HepG2 (cell line): Measurements from ENCODE around the gene CALY. TPM values are rescaled to one million over a fixed set of nuclear protein-coding genes. Genes with fewer than 3 reads are reported as not detected.

Experiments
- BRCA1 ChIP-seq: sonication (generic); formaldehyde crosslinking; IDR thresholded peaks from 2 replicates; pipeline ENCODE4 v1.4.0; 2020; ENCODE audit warnings: missing genetic modification reagents
- CREB1 ChIP-seq, 2 experiments: fragments of 450-650 bp in 1 of 2; IDR thresholded peaks; 2 replicates each; pipeline ENCODE4 v1.6.1; 2016 to 2017; ENCODE audit warnings: control low read depth in 1 of 2, mild to moderate bottlenecking in 1 of 2, missing compliant biosample characterization in 1 of 2, missing genetic modification characterization in 1 of 2
- GABPB1 ChIP-seq: IDR thresholded peaks from 2 replicates; pipeline ENCODE4 v1.6.1; 2016; ENCODE audit warnings: mild to moderate bottlenecking, missing genetic modification reagents, moderate library complexity, missing compliant biosample characterization
- GATAD1 ChIP-seq: IDR thresholded peaks from 2 replicates; pipeline ENCODE4 v1.6.1; 2016; ENCODE audit warnings: missing genetic modification reagents, missing compliant biosample characterization
- HNRNPUL1 ChIP-seq: fragments of 200-400 bp; formaldehyde crosslinking; IDR thresholded peaks from 2 replicates; pipeline ENCODE4 v1.6.1; 2017; ENCODE audit warnings: low read depth, mild to moderate bottlenecking, low read length, moderate library complexity
- IRF9 ChIP-seq: sonication (generic); formaldehyde crosslinking; IDR thresholded peaks from 2 replicates; pipeline ENCODE4 v1.8.0; 2022; ENCODE audit warnings: missing genetic modification reagents, mild to moderate bottlenecking, borderline replicate concordance
- JUNB ChIP-seq: sonication (generic); formaldehyde crosslinking; IDR thresholded peaks from 2 replicates; pipeline ENCODE4 v1.8.0; 2022; ENCODE audit warnings: missing genetic modification reagents, mild to moderate bottlenecking, borderline replicate concordance
- KDM2A ChIP-seq: sonication (generic); formaldehyde crosslinking; IDR thresholded peaks from 2 replicates; pipeline ENCODE4 v1.4.0; 2020; ENCODE audit warnings: low read depth, missing genetic modification reagents, borderline replicate concordance
- KDM5A ChIP-seq: fragments of 200-600 bp; sonication (generic); IDR thresholded peaks from 2 replicates; pipeline ENCODE4 v1.7.0; 2018; ENCODE audit warnings: antibody characterized with exemption, mild to moderate bottlenecking, low read length, borderline replicate concordance
- KDM5B ChIP-seq: sonication (generic); formaldehyde crosslinking; IDR thresholded peaks from 2 replicates; pipeline ENCODE4 v1.4.0; 2020; ENCODE audit warnings: missing genetic modification reagents, mild to moderate bottlenecking, borderline replicate concordance
- KLF6 ChIP-seq: IDR thresholded peaks from 2 replicates; pipeline ENCODE4 v1.8.0; 2016; ENCODE audit warnings: missing biosample characterization, missing genetic modification reagents
- MIER3 ChIP-seq: IDR thresholded peaks from 2 replicates; pipeline ENCODE4 v1.6.1; 2016; ENCODE audit warnings: missing compliant biosample characterization, borderline replicate concordance
- MTA1 ChIP-seq: sonication (generic); formaldehyde crosslinking; IDR thresholded peaks from 2 replicates; pipeline ENCODE4 v1.4.0; 2020; ENCODE audit warnings: missing genetic modification reagents, mild to moderate bottlenecking, borderline replicate concordance
- MTF2 ChIP-seq: sonication (generic); formaldehyde crosslinking; IDR thresholded peaks from 2 replicates; pipeline ENCODE4 v1.5.0; 2020; ENCODE audit warnings: missing genetic modification reagents, borderline replicate concordance
- POLR2A ChIP-seq, 2 experiments: IDR thresholded peaks; 2 replicates each; pipeline ENCODE4 v1.6.1; 2011; ENCODE audit warnings: low read depth in 2 of 2, low read length in 2 of 2, mild to moderate bottlenecking in 1 of 2, moderate library complexity in 1 of 2; ENCODE audit not compliant: insufficient read depth in 1 of 2
- RBFOX2 ChIP-seq: fragments of 200-400 bp; formaldehyde crosslinking; IDR thresholded peaks from 2 replicates; pipeline ENCODE4 v1.6.1; 2017; ENCODE audit warnings: low read depth, mild to moderate bottlenecking, low read length
- SPEN ChIP-seq: sonication (generic); formaldehyde crosslinking; IDR thresholded peaks from 2 replicates; pipeline ENCODE4 v1.5.1; 2020; ENCODE audit warnings: low read depth, mild to moderate bottlenecking, missing genetic modification reagents
- TCF12 ChIP-seq, 2 experiments: fragments of 450-650 bp in 1 of 2; sonication (generic) in 1 of 2; formaldehyde crosslinking in 1 of 2; IDR thresholded peaks; 2 replicates each; pipeline versions ENCODE4 v1.6.1 to v1.8.0; 2017 to 2022; ENCODE audit warnings: antibody characterized with exemption in 1 of 2, mild to moderate bottlenecking in 1 of 2, missing genetic modification reagents in 1 of 2, moderate library complexity in 1 of 2
- TCF7 ChIP-seq: sonication (generic); IDR thresholded peaks from 2 replicates; pipeline ENCODE4 v1.6.1; 2016; ENCODE audit warnings: antibody characterized with exemption, low read depth
- THAP7 ChIP-seq: sonication (generic); formaldehyde crosslinking; IDR thresholded peaks from 2 replicates; pipeline ENCODE4 v1.8.1; 2023; ENCODE audit warnings: mild to moderate bottlenecking, missing genetic modification reagents
- ZBTB7B ChIP-seq: sonication (generic); formaldehyde crosslinking; IDR thresholded peaks from 2 replicates; pipeline ENCODE4 v1.4.0; 2020; ENCODE audit warnings: missing genetic modification reagents
- ZMYM4 ChIP-seq: sonication (generic); formaldehyde crosslinking; IDR thresholded peaks from 2 replicates; pipeline ENCODE4 v1.8.1; 2023; ENCODE audit warnings: mild to moderate bottlenecking, missing genetic modification reagents
- ZNF235 ChIP-seq: sonication (generic); formaldehyde crosslinking; IDR thresholded peaks from 2 replicates; pipeline ENCODE4 v1.8.1; 2023; ENCODE audit warnings: mild to moderate bottlenecking, missing genetic modification reagents, borderline replicate concordance
- ZNF329 ChIP-seq: sonication (generic); formaldehyde crosslinking; IDR thresholded peaks from 2 replicates; pipeline ENCODE4 v1.9.0; 2021; ENCODE audit warnings: low read depth, mild to moderate bottlenecking, missing genetic modification reagents
- polyA plus RNA-seq, 8 experiments: library from polyadenylated mRNA; depleted of rRNA in 3 of 8; stranded (reverse) in 7 of 8; unstranded in 1 of 8; fragments of >200 nt; fragmentation: Illumina TruSeq in 4 of 8; extraction: Trizol in 4 of 8; gene quantifications; 2 replicates each; pipeline versions ENCODE4 v1.2.1 to v1.2.3, GENCODE V29; 2011 to 2016; ENCODE audit warnings: low read depth in 4 of 8, missing spikeins in 1 of 8, mixed read lengths in 1 of 8; ENCODE audit not compliant: insufficient read depth in 1 of 8
- total RNA-seq, 5 experiments: library from RNA; depleted of rRNA; stranded (reverse); fragments of >200 nt; fragmentation: Illumina TruSeq; extraction: Trizol; gene quantifications; 2 replicates each; pipeline ENCODE4 v1.2.3, GENCODE V29; 2016; ENCODE audit warnings: low read depth in 1 of 5
- TF ChIP-seq, protein P1 (sequence below): IDR thresholded peaks from 2 replicates; pipeline ENCODE4 v1.6.1; 2016; ENCODE audit warnings: mild to moderate bottlenecking, missing biosample characterization, missing genetic modification reagents
- TF ChIP-seq, protein P2 (sequence below): sonication (generic); formaldehyde crosslinking; IDR thresholded peaks from 2 replicates; pipeline ENCODE4 v1.4.0; 2020; ENCODE audit warnings: missing genetic modification reagents

Gene CALY
- total and polyA plus RNA-seq, 2 of the 13 experiments (the other 11 are each of a cell fraction or from before 2014, with no cell fraction given) = 0.08 TPM; not detected in 1

DNA sequence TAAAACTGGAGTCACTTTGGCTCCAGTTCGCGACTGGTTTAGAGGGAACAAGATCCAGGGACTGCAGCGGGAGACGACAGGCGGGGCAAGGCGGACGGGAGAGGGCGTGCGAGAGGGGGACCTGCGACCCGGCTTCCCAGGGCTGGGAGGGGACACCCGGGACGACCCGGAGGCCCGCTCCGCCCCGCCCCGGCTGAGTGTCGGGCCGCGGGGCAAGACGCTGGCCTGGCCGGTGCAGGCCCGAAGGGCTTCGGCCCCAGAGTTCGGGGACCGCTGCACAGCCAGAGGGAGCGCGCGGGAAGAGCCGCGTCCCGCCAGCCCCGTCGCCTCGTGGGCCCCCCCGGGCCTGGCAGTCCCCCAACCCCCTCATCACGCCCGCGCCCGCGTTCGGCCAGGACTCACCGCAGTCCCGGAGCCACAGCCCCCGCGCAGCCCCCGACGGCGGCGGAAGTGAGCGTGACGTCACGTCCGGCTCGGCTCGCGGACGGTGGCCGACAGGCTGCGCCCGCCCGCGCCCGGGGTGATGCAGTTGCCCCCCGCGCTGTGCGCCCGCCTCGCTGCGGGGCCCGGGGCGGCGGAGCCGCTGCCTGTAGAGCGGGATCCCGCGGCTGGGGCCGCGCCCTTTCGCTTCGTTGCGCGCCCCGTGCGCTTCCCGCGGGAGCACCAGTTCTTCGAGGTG lies 28.1 kb downstream of the CALY start, which contains the start of the genes TUBGCP2 and ZNF511 (continued):
- TF ChIP-seq BRCA1 (CRISPR knock-in tag) (0 out of 2 replicates have a peak, but pooled peaks have one; percentile 62), GABPB1 (CRISPR knock-in tag) (peak; percentile 90), ZNF235 (0 out of 2 replicates have a peak, but pooled peaks have one; percentile 41), CREB1 (IDR thresholded peaks at IDR 0.05) (peak; percentile 99), CREB1 (CRISPR knock-in tag; IDR thresholded peaks at IDR 0.05) (no peak), TCF12 (IDR thresholded peaks at IDR 0.05) (no peak), TCF12 (CRISPR knock-in tag; IDR thresholded peaks at IDR 0.05) (0 out of 2 replicates have a peak, but pooled peaks have one; percentile 27), THAP7 (CRISPR knock-in tag) (0 out of 2 replicates have a peak, but pooled peaks have one; percentile 4), ZBTB7B (CRISPR knock-in tag) (peak; percentile 53; the same call in 1 of the 2 replicates), POLR2A (IDR thresholded peaks at IDR 0.05; ENCODE audit: insufficient read depth in 1 of 2, low read depth in 2 of 2, low read length in 2 of 2) (peak; percentile 65 to 66), SPEN (peak; percentile 78; the same call in 1 of the 2 replicates), KDM5B (peak; percentile 30; the same call in 1 of the 2 replicates), KLF6 (CRISPR knock-in tag) (no peak), HNRNPUL1 (no peak), ZMYM4 (peak; percentile 64), MTA1 (CRISPR knock-in tag) (peak; percentile 26; the same call in 1 of the 2 replicates), RBFOX2 (peak; percentile 94), TCF7 (no peak), KDM5A (peak; percentile 87), JUNB (no peak), ZNF329 (CRISPR knock-in tag) (peak; percentile 78; the same call in 1 of the 2 replicates), MIER3 (no peak), KDM2A (peak; percentile 27; the same call in 1 of the 2 replicates), GATAD1 (peak; percentile 89), MTF2 (no peak), IRF9 (peak; percentile 78; the same call in 1 of the 2 replicates)
- TF ChIP-seq, protein P1, sequence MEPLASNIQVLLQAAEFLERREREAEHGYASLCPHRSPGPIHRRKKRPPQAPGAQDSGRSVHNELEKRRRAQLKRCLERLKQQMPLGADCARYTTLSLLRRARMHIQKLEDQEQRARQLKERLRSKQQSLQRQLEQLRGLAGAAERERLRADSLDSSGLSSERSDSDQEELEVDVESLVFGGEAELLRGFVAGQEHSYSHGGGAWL (CRISPR knock-in tag) = peak; percentile 25
- TF ChIP-seq, protein P2, sequence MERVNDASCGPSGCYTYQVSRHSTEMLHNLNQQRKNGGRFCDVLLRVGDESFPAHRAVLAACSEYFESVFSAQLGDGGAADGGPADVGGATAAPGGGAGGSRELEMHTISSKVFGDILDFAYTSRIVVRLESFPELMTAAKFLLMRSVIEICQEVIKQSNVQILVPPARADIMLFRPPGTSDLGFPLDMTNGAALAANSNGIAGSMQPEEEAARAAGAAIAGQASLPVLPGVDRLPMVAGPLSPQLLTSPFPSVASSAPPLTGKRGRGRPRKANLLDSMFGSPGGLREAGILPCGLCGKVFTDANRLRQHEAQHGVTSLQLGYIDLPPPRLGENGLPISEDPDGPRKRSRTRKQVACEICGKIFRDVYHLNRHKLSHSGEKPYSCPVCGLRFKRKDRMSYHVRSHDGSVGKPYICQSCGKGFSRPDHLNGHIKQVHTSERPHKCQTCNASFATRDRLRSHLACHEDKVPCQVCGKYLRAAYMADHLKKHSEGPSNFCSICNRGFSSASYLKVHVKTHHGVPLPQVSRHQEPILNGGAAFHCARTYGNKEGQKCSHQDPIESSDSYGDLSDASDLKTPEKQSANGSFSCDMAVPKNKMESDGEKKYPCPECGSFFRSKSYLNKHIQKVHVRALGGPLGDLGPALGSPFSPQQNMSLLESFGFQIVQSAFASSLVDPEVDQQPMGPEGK (CRISPR knock-in tag) = peak; percentile 91
